Measurements from ENCODE around the gene OLAH. TPM values are rescaled to one million over a fixed set of nuclear protein-coding genes. Genes with fewer than 3 reads are reported as not detected.
"Not testable (repeated sequence)": the region's sequence is repeated elsewhere in the genome, so short reads cannot be mapped to it uniquely, and the experiment has no call there.

OLAH gene
- total RNA-seq, result not detected in 2 replicates
- not detected in 2 replicates for polyA plus RNA-seq

- TF ChIP-seq CTCF (IDR thresholded peaks at IDR 0.05; ENCODE audit: low read depth, low read length), result no peak
- Histone ChIP-seq H3K27ac (no peak within 1 kb of the TSS), H3K4me1 (ENCODE audit: low read depth) (no peaks in the 10 kb centered on the region), H3K4me3 (no peak within 1 kb of the TSS), H3K27me3 (no peaks in the 10 kb centered on the region), H3K36me3 (no peaks in the 10 kb centered on the region), H3K9me3 (ENCODE audit: low read depth) (no peaks in the 10 kb centered on the region)
- peak in 1 of 2 donors; percentile 21 for DNase-seq (ENCODE audit: low read depth in 1 of 2, low spot score in 1 of 2)
Observed at GRCh38 chr10:15043674-15044073, at the start of gene OLAH. Gene OLAH (plus strand): TSS chr10:15043943. CDS start chr10:15047289, 3,346 bp downstream.

GRCh38 chr10:14995964-14996565 lies 47.7 kb upstream of the OLAH start:
- Histone ChIP-seq H3K4me3 (no peak overlapping the region), H3K36me3 (no peaks in the 10 kb centered on the region), H3K27ac (no peak overlapping the region), H3K27me3 (no peaks in the 10 kb centered on the region), H3K9me3 (ENCODE audit: low read depth) (no peaks in the 10 kb centered on the region), H3K4me1 (ENCODE audit: low read depth) (no peaks in the 10 kb centered on the region)
- TF ChIP-seq CTCF (IDR thresholded peaks at IDR 0.05; ENCODE audit: low read depth, low read length), result no peak
- DNase-seq (ENCODE audit: low read depth in 1 of 2, low spot score in 1 of 2), result no peak

GRCh38 chr10:15013530-15013929 lies 30.2 kb upstream of the OLAH start:
- not testable (repeated sequence) for H3K4me3 ChIP-seq; H3K27ac ChIP-seq; H3K36me3 ChIP-seq; H3K9me3 ChIP-seq (ENCODE audit: low read depth); H3K4me1 ChIP-seq (ENCODE audit: low read depth); DNase-seq (ENCODE audit: low read depth in 1 of 2, low spot score in 1 of 2)
- H3K27me3 ChIP-seq, result peaks cover 15% of the 10 kb centered on the region

- no peaks in the 10 kb centered on the region for H3K9me3 ChIP-seq (ENCODE audit: low read depth)
- no peaks in the 10 kb centered on the region for H3K4me1 ChIP-seq (ENCODE audit: low read depth)
- no peak overlapping the region for H3K27ac ChIP-seq
- no peak for TF ChIP-seq CTCF (IDR thresholded peaks at IDR 0.05; ENCODE audit: low read depth, low read length)
- no peaks in the 10 kb centered on the region for H3K36me3 ChIP-seq
- no peak overlapping the region for H3K4me3 ChIP-seq
- H3K27me3 ChIP-seq, result peaks cover 15% of the 10 kb centered on the region
- no peak for DNase-seq (ENCODE audit: low read depth in 1 of 2, low spot score in 1 of 2)
Observed at GRCh38 chr10:15015451-15015850, 28.3 kb upstream of the OLAH start.

- not testable (repeated sequence) for H3K4me1 ChIP-seq (ENCODE audit: low read depth); DNase-seq (ENCODE audit: low read depth in 1 of 2, low spot score in 1 of 2)
Observed at GRCh38 chr10:15020966-15021365, 22.8 kb upstream of the OLAH start.

GRCh38 chr10:15023079-15023478 lies 20.7 kb upstream of the OLAH start:
- not testable (repeated sequence) for H3K4me3 ChIP-seq; H3K27me3 ChIP-seq; H3K36me3 ChIP-seq; H3K27ac ChIP-seq; H3K4me1 ChIP-seq (ENCODE audit: low read depth); H3K9me3 ChIP-seq (ENCODE audit: low read depth); DNase-seq (ENCODE audit: low read depth in 1 of 2, low spot score in 1 of 2)

More at GRCh38 chr10:15020966-15021365, 22.8 kb upstream of the OLAH start:
- H3K27ac ChIP-seq; H3K27me3 ChIP-seq; H3K4me3 ChIP-seq; H3K9me3 ChIP-seq (ENCODE audit: low read depth); H3K36me3 ChIP-seq: not testable (repeated sequence)

- not testable (repeated sequence) for H3K4me1 ChIP-seq (ENCODE audit: low read depth); H3K27ac ChIP-seq; H3K36me3 ChIP-seq; H3K9me3 ChIP-seq (ENCODE audit: low read depth); H3K27me3 ChIP-seq; DNase-seq (ENCODE audit: low read depth in 1 of 2, low spot score in 1 of 2); H3K4me3 ChIP-seq
Observed at GRCh38 chr10:15024017-15025004, 19.4 kb upstream of the OLAH start.

- H3K27me3 ChIP-seq; H3K4me3 ChIP-seq; H3K27ac ChIP-seq; H3K4me1 ChIP-seq (ENCODE audit: low read depth); H3K9me3 ChIP-seq (ENCODE audit: low read depth); H3K36me3 ChIP-seq; DNase-seq (ENCODE audit: low read depth in 1 of 2, low spot score in 1 of 2): not testable (repeated sequence)
Observed at GRCh38 chr10:15025040-15025439, 18.7 kb upstream of the OLAH start.

Data from cardiac muscle cell (in vitro differentiated cells and primary cell).